NCI-H146 treated with DMSO at 0.1 percent for 48 hours (cell line): ENCODE results near the gene HHAT.
"Not testable (repeated sequence)": the region's sequence is repeated elsewhere in the genome, so short reads cannot be mapped to it uniquely, and the experiment has no call there.

Experiments
- DNase-seq: peaks from one replicate; lab custom pipeline; 2025; ENCODE audit not compliant: unreplicated experiment; lab: John Stamatoyannopoulos, UW

Gene HHAT

DNA sequence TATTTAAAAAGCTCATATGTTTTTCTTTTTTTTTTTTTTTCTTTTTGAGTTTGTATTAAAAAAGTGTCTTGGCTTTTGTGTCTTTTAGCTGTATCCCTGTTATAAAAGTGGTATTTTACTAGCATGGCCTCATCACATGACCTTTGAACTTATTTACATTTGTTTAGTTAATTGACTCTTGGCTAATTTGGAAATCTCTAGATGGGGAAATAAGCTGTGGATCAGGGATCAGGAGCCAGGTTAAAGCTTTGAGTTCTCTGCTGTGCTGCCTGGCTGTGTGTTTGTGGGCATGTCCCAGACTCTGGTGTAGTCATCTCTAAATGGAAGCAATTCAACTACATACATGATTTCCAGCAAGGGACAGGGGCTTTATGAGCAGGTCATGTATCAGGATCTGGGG lies 56.5 kb downstream of the HHAT start:
- DNase-seq, result no peak

DNA sequence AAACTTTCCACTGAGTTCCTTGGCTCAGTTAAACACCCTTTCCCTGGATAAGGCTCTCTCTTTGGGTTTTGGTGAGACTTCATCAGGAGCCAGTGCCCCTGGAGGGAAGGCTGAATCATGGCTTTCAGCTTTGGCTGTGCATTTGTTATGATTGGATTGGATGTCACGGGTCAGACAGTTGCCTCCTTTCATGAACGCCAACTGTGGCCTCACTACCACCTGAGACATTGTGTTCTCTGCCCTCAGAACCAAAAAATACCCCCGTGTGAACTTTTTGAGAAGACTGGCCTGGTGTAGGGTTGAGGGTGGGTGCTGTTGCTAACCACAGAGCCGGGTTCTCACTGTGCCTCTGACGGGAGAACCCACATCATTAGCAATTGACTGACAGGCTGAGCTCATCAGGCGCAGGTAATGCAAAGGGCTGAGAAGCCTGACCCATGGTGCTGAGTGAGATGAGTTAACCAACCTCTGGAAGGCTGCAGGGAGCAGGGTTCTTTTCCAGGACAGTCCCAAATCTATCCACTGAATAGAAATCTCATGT lies 65.6 kb downstream of the HHAT start:
- no peak for DNase-seq

- DNase-seq, result no peak
These were observed 67.8 kb downstream of the HHAT start for GRCh38 chr1:210396541-210396940.

DNA sequence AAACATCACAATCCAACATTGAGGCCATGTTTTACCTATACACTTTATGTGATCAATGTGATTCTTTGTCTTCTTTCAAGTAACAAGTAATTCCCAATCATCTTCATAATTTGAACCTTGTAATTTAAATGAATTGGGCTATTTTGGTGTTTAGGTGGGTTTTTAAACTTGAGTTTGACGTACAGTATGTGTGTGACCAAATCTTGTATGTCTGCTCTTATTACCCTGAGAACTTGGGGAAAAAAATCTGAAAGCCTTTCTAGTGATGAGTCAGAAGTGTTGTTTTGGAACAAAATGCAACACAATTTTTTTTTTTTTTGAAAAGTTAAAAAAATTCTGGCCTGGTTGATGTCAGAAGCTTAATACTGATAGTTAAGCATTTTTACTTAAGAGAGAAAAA lies 68.5 kb downstream of the HHAT start:
- DNase-seq, result no peak

- DNase-seq, result no peak
These were observed 69.0 kb downstream of the HHAT start for GRCh38 chr1:210397681-210398080.

GRCh38 chr1:210398466-210398865 lies 69.8 kb downstream of the HHAT start:
- DNase-seq, result no peak

DNA sequence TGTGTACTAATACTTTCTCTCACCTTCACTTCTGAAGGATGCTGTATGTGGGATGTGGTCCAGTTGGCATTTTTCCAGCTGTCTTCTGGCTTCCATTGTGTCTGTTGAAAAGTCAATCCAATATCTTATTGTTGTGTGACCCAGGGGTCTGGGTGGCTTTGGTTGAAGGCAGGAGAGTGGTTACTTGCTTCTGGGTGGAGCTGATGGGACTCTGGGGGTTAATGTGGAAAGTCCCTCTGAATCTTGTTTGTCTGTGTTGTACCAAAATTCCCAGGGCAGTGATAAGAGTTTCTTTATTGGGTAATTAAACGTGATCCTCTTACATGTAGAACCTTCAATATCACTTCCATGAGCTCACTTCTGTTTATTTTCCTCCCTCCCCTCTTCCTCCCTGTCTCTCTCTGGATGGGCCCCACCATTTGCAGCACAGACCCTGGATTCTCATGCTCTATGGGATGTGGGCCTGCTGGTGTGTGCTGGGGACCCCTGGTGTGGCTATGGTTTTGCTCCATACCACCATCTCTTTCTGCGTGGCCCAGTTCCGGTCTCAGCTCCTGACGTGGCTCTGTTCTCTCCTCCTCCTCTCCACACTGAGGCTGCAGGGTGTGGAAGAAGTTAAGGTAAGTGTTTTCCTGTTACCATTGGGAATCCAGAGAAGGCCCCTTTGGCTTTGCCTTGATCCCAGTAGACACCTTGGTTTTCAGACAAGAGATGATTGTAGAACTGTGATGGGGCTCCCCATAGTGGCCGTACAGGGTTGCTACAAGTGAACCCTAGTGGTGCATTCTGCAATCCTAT lies 71.5 kb downstream of the HHAT start:
- peak; percentile 7 for DNase-seq

DNA sequence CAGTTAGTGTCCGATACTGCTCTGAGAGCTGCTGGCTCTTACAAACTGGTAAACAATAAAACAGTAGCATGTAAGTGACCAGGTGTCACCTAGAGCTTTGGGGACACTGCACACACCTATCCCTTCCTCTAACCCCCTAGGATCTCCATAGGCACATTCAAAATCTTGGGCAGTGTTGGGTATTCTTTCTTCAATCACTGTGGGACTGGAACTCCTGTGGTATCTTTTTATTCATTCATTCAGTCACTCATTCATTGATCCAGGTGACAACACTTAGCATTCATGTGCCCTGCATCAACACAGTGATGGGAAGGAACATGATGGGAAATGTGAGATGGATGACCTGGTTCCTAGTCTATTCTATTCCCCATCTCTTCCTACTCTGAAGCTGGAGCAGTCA lies 73.9 kb downstream of the HHAT start:
- no peak for DNase-seq

DNA sequence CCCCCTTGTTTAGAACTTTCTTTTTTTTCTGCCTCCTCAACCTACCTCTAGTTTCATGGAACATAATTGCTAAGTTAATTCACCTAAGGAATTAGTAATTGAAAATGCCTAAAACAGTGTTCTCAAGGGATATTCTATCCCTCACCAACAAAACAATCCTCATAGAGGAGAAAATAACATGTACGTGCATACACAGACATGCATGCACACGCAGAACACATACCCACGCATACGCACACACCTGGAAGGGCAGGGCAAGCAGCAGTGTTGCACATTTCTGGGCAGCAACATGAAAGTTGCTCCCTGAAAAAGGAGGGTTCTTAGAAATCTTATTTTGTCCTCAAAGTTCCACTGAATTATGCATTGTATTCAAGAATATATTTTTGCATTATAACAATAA lies 76.6 kb downstream of the HHAT start:
- no peak for DNase-seq

DNA sequence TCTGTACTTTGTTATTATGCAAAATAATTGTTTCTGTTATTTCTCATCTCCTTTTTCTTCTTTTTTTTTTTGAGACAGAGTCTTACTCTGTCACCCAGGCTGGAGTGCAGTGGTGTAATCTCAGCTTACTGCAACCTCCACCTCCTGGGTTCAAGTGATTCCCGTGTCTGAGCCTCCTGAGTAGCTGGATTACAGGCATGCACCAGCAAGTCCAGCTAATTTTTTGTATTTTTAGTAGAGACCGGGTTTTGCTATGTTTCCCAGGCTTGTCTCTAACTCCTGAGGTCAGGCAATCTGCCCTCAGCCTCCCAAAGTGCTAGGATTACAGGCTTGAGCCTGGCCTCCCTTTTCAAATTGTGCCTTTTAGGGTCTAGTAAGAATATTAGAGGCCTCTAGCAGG lies 77.6 kb downstream of the HHAT start:
- DNase-seq, result not testable (repeated sequence)

DNA sequence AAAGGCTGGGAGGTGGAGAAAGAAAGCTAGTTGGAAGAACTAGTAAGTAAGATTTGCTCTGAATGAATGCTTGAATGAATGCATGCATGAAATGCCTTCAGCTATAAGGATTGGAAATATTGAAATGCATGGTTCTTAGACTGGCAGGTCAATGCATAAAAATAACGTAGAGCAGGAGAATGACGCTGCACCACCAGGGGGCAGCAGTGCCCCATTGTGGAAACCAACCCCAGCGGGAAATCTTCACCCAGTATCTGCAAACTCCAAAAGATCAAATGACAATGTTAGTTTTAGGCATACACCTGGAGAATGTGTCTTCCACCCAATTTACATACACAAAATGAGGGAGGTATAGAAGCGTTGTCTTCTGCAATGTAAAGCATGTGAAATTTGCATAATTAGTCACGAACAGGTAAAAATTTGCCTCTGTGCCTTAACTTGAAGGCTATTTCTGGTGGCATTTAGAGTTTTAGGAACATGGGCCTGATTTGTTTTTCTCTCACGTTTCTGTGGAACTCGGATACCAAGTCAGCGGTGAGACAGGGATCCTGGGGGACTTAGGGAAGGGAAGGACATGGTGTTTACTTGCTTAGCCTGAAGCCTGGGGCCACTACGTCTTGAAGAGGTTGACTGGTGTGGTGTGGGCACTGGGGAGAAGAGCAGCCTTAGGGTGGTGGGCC lies 78.6 kb downstream of the HHAT start:
- DNase-seq, result peak; percentile 30

GRCh38 chr1:210407887-210408252 lies 79.2 kb downstream of the HHAT start:
- DNase-seq, result no peak

DNA sequence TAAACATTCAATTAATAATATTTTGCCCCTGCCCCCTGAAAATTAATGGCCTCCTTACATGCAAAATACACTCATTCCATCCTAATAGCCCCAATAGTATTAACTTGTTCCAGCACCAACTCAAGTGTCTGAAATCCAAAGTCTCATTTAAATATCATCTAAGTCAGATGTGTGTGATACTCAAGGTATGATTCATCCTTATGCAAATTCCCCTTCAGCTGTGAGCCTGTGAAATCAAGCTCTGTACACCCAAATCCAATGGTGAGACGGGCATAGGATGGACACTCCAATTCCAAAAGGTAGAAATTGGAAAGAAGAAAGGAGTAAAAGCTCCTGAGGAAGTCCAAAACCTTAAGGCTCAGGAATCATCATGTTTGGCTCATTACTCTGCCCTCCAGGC lies 83.5 kb downstream of the HHAT start:
- no peak for DNase-seq

- DNase-seq, result no peak
These were observed 85.2 kb downstream of the HHAT start for GRCh38 chr1:210413951-210414350.

DNA sequence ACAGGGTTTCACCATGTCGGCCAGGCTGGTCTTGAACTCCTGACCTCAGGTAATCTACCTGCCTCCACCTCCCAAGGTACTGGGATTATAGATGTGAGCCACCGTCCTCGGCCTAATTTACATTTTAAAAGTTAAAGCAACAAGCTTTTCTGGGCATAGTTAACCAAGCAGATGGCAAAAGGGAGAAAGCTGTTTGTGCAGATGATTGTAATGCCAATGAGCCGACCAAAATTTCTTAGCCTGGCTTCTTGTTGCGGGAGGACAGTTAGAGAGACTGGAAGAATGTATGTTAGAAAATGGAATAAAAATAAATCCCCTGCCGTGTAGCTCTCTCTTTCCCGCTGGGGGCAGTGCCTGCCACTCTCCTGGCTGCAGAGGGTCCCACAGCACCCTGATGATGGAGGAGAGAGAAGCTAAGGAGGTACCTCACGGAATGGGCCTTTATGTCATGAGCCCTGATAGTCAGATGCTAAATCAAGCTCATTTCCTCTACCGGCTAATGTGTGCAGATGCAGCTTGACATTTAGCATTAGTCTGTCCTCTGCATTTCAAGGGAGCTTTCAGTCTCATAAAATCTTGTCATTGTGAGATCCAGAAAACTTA lies 87.2 kb downstream of the HHAT start:
- no peak for DNase-seq

- no peak for DNase-seq
These were observed 88.0 kb downstream of the HHAT start for GRCh38 chr1:210416681-210417080.

- DNase-seq, result no peak
These were observed 89.2 kb downstream of the HHAT start for GRCh38 chr1:210417881-210418280.

DNA sequence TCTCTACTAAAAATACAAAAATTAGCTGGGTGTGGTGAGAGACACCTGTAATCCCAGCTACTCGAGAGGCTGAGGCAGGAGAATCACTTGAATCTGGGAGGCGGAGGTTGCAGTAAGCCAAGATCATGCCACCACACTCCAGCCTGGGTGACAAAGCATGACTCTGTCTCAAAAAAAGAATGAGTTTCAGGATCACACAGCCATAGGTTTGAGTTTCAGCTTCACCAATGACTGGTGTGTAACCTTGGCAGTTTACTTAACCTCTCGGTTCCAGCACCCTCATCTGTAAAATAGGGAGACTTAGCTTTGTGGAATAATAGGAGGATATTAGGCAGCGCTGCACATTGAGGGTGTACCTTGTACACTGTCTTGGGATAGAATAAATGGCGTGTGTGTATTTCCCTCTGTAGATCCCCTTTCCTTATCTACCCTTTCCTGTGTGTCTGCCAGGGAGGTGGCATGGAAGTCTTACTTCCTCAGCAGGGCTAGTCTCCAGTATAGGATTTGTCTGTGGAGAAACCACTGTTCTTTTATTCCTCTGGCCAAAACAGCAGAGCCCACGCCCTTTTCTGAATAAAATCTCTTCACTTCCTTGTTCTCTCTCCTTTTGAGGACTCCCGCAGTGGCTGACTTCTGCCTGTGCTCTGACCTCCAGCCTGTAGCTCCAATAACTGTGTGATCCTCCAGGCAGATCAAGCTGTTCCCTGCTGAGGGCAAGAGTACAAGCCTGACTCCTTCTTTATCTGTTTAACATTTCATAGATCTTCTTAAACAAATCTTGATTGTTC lies 90.4 kb downstream of the HHAT start:
- no peak for DNase-seq

GRCh38 chr1:210426696-210427095 lies 98.0 kb downstream of the HHAT start:
- not testable (repeated sequence) for DNase-seq

DNA sequence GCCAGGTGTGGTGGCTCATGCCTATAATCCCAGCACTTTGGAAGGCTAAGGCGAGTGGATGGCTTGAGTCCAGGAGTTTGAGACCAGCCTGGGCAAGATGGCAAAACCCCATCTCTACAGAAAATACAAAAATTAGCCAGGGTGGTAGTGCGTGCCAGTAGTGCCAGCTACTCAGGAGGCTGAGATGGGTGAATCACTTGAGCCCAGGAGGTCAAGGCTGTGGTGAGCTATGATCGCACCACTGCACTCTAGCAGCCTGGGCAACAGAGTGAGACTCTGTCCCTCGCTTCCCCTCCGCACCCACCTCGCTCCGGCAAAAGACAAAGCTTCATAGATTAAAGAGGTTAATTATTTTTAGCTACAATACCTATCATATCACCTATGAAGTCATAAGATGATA lies 100.0 kb downstream of the HHAT start:
- no peak for DNase-seq

DNA sequence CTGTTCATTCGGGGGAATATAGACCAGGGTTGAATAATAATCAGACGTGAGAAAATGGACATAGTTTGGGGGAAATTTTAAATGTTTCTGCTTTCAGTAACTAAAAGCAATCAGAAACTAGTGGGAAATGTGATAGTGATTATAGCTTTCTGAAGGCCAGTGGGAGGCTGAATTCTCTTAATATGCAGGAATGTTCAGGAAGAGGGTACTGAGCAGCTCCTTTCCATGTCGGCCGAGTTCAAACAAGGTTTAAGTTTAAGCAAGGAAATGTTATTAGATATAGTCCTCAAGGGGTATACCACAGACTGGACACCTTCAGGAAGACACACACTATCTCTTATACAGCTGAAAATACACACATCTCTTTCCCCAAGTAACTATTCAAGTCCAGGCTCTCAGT lies 105.5 kb downstream of the HHAT start:
- DNase-seq, result no peak
